NCI-H774 (cell line): ENCODE data around the gene C1orf210.

ENCODE experiments used
- DNase-seq: peaks from one replicate; lab custom pipeline; 2025; lab: John Stamatoyannopoulos, UW

The C1orf210 gene

DNA sequence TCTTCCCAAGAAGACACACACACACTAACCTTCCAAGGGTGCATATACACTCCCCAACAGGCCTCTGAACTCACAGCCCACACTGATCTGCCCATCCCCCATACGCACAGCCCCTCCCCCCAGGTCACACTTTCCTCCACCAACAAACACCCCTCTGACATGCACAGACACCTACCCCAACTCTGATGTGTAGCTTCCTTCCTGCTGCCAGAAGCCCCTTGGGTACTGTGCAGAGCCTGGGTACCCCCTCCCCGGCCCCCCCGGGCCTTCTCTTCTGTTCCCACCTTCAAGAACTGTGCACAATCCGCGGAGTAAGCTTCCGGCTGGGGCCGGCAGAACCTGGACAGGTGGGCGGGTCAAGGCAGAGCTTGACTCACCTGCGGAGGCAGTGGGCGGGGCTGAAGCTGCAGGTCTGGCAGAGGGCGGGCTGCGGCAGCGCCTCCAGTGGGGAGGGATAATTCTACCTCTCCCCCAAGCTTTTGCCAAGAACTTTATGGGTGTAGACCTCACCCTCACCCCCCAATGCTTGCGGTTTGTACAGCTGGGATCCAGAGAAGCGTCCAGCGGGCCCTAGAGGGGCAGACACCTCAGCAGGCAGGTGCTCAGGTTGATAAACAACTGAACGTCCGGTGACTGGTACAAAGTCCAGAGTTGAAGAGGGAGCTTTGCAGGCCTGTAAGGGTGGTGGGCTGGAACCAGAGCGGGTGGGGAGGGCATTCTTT, at the start of gene C1orf210:
Gene C1orf210, minus strand, starts transcription at position 313 of the 722 bp plus-strand sequence. CDS start 2,311 bp downstream, outside the sequence.
- DNase-seq, result peak; percentile 95

DNA sequence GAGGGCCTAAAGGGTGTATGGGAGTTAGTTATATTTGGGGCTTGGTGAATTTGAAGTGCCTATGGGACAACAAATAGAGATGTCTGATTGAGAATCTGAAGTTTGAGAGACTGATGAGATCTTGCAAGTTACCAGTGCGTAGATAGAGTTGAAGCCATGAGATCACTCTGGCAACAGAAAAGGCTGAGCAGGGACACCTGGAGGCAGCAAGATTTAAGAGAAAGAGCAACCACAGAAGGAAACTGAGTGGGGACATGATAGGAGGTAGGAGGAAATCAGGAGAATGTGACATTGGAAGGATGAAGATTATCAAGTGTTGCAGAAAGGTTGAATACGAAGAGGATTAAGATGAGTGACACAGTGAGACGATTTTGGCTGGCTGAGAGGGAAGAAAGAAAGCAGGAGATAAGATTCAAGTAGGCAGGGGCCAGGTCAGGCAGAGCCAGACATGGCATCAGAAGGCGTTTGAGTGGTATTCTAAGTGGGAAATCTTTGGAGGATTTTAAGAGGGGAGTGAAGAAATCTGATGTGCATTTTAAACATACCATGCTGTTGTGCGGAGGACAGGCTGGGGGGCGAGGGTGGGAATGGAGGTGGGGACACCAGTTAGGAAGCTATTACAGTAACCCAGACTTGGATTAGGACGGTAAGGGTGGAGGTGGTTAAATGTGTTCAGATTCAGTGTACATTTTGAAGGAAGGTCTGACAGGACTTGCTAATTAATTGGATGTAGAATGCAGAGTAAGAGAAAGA, 49.2 kb upstream of the C1orf210 start:
- no peak for DNase-seq

GRCh38 chr1:43331688-43332087, 46.3 kb upstream of the C1orf210 start:
- peak; percentile 69 for DNase-seq

GRCh38 chr1:43329995-43330751, 44.8 kb upstream of the C1orf210 start:
- DNase-seq, result no peak

- DNase-seq, result no peak
Measured at GRCh38 chr1:43327549-43328292, 42.3 kb upstream of the C1orf210 start.

DNA sequence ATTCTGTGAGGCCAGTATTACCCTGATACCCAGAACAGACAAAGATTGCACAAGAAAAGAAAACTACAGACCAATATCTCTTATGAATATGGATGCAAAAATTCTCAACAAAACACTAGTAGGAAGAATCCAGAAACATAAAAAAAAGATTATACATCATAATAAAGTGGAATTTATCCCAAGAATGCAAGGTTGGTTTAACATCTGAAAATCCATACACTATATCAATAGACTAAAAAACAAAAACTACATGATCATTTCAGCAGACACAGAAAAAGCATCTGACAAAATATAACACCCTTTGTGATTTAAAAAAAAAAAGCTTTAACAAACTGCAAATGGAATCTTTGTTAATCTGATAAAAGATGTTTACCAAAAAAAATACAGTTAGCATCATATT, 40.0 kb upstream of the C1orf210 start:
- DNase-seq, result no peak

GRCh38 chr1:43324810-43325209, 39.4 kb upstream of the C1orf210 start:
- no peak for DNase-seq

- no peak for DNase-seq
Measured at GRCh38 chr1:43322506-43322905, 37.1 kb upstream of the C1orf210 start.

DNA sequence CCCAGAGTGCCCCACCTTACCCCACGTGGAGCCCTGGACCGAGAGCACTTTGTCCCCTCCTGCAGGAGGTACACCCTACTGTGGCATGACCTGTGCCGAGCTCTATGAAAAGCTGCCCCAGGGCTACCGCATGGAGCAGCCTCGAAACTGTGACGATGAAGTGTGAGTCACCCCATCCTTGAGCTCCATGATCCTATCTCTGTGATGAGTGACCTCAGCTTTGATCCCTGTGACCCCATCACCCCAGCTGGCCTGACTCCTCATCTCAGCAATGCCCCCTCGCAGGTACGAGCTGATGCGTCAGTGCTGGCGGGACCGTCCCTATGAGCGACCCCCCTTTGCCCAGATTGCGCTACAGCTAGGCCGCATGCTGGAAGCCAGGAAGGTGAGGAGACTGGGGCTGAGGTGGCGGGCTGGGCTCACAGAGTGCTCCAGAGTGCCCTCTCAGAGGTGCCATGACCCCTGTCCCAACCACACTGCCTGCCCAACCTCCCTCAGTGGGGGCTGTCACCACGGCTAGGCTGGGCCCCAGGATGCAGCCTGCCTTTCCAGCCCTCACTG, 36.0 kb upstream of the C1orf210 start:
- no peak for DNase-seq

DNA sequence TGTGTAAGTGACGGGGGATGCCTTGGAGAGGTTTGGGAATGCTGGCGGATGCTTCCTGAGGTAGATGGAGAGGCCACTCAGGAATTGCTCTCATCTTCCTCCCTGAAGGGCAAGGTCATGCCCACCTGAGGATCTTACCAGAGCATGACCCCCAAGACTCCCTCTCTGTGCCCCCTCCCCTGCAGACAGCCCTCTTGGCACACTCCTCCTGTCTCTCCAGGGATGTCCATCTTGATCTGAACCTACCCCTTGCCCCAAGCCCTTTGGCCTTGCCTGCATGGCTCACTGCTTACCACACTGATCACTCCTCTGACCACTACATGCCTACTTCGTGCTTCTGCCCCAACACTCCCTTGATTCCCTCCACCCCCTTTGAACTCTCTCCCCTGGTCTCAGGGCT, 34.4 kb upstream of the C1orf210 start:
- DNase-seq, result no peak

GRCh38 chr1:43319288-43319687, 33.9 kb upstream of the C1orf210 start:
- no peak for DNase-seq

DNA sequence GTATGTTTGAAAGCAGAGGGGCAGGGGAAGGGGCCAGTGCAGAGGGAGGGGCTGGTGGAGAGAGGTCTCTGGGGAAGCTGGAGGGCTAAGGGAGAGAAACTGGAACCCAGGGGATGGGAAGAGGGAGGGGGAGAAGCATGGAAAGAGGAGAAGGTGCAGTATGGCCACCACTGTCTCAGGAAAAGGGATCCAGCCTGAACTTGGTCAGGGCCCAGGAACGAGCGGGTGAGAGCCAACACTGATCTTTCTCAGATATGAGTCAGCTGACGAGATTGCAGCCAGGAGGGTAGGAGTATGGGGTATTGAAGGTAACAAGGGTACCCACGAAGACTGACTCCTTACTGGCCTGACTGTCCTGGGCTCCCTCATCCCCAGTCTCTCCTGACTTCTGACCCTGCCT, 33.5 kb upstream of the C1orf210 start:
- DNase-seq, result no peak

DNA sequence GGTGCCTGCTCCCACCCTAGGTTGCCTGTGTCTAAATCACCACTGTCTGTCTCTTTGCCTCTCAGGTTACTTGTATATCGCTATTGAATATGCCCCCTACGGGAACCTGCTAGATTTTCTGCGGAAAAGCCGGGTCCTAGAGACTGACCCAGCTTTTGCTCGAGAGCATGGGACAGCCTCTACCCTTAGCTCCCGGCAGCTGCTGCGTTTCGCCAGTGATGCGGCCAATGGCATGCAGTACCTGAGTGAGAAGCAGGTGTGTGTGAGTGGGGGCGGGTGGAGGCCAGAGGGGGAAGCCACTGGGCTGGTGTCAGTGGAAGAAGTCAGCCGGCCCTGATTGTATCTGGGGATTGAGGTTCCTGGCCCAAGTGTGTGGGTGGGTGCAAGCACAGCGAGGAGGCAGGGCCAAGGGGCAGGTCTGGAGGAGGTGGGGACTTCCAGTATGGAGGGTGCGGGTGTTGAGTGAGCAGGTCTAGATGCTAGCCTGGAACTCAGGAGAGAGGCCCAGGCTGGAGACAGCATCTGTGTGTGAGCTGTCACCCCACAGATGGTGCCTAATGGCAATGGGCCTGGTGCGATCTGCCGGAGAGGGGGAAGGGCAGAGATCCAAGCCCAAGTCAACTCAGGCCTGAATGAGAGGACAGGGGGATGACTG, 32.6 kb upstream of the C1orf210 start:
- no peak for DNase-seq

- DNase-seq, result no peak
Measured at GRCh38 chr1:43316738-43317520, 31.5 kb upstream of the C1orf210 start.

DNA sequence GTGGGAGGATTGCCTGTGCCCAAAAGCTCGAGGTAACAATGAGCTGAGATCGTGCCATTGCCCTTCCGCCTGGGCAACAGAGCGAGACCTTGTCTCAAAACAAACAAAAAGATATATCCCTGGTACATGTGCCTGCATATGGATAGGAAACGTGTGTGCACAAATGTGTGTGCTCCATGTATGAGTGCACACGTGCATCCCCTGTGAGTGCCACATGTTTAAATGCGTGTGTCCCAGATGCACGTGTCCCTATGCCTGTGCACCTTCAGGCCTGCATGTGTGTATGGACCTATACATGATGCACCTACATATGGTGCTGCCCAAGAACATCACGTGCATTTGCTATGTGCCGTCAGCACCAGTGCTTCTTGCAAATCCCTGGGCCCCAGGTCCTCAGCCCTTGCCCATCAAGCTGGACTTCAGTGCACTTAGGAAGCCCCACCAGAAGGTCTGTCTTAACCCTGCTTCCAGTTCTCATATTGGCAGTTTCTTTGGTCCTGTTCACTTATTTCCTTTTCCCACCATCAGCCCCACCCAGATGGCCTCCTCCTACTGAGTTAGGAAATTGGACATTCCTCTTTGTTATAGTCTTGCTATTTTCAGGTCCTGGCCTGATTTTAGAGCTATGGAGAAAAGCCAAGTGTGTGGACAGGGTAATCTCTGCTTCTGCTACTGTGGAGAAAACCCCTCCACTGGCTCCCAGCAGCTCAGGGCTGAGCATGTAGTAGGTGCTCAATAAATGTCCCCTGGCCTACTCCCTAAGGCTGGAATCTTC, 30.8 kb upstream of the C1orf210 start:
- DNase-seq, result no peak

- DNase-seq, result no peak
Measured at GRCh38 chr1:43315481-43315880, 30.1 kb upstream of the C1orf210 start.

DNA sequence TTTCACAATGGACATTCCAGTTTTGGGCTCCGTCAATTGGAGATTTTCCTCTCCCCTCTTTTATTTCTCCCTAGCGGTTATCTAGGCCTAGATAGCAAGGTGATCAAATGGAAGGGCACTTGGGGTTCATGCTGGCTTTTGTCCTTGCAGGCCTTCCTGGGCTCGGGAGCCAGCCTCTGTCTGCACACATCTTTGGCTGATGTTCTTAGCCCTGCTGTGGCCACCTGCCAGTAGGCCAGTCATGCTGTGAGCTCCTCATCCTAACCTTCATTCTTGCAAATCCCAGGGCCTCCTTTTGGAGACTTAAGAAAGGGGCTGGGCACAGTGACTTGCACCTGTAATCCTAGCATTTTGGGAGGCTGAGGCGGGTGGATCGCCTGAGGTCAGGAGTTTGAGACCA, 28.9 kb upstream of the C1orf210 start:
- no peak for DNase-seq

DNA sequence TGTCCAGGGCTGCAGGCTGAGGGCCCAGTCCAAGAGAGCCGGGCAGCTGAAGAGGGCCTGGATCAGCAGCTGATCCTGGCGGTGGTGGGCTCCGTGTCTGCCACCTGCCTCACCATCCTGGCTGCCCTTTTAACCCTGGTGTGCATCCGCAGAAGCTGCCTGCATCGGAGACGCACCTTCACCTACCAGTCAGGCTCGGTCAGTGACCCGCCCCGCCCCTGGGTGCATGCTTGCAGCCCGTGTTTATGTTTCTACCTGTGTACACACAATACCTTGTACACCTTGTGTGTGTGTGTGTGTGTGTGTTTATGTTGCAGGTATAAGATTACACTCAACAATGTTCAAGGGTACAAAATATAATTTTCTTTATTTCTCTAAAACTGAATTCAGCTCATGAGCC, 28.4 kb upstream of the C1orf210 start:
- no peak for DNase-seq

DNA sequence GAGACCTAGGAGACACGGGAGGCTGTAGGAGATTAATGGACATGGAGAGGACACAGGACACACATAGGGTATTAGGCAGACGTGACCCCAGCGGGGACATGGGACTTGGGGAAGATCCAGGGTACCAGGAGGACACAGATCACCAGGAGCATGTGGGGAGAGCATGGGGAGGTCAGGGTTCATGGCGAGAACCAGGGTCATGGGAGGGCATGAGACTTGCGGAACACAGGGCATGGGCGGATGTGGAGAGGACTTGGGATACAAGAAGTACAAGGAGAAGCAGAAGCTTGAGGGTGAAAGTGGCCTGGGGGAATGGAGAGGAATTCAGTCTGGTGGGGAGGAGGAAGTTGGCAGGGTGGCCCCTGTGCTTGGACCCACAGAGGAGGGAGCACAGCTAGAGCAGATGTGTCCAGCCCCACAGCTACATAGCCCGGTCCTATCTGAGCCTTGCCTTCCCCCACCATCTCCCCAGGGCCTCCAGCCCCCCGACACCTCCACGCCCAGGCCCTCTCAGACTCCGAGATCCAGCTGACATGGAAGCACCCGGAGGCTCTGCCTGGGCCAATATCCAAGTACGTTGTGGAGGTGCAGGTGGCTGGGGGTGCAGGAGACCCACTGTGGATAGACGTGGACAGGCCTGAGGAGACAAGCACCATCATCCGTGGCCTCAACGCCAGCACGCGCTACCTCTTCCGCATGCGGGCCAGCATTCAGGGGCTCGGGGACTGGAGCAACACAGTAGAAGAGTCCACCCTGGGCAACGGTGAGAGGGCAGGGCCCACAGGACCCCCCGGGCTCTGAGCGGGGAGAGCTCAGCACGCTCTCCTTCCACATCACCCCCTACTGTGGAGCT, 27.5 kb upstream of the C1orf210 start:
- DNase-seq, result no peak
